CD4-positive, alpha-beta T cell treated with Interleukin-4 for 1 hour (primary cell): ENCODE results near the gene ATAD5.
"Not testable (repeated sequence)": the region's sequence is repeated elsewhere in the genome, so short reads cannot be mapped to it uniquely, and the experiment has no call there.

Source experiments
- DNase-seq, 2 donors: peaks; one replicate each; pipeline ENCODE4 v3.0.0-alpha.2; 2020 to 2022

ATAD5 gene

GRCh38 chr17:30917050-30917449, 85.3 kb downstream of the ATAD5 start:
- DNase-seq = no peak

- no peak for DNase-seq
Measured at GRCh38 chr17:30920282-30920681, 88.5 kb downstream of the ATAD5 start.

DNA sequence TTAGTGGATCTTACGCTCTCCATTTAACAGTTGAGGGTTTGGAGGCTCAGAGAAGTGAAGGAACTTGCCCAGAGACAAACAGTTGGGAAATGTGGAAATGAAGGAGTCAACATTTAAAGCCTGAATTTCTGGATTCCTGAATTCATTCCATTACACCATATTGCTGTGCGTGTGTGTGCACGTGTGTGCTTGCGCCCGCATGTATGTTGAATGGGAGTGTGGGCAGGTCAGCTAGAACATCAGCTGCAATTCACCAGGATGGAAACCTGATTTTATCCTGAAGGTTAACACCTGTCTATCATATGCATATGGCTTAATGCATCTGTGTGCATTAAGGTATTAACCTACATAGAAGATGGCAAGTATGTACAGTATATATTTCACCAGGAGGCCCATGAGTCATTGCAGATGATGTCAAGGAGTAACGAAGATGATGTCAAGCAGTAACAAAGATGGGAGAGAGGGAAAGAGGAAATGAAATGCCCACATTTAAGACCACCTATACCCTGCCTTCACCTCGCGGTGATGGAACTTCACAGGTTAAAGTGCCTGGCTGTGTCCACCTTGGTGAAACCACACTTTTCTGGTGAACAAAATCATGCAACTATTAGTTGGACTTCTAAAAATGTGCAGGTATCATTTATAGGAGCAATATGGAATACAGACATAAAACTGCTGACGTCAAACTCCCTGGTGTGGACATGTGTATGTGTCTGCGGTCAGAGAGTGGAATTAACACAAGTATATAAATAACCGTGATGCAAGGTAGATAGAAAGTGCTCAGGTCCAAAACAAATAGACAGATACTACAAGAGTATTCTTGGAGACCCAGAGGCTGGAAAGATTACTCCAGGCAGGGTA, 89.1 kb downstream of the ATAD5 start:
- no peak for DNase-seq

GRCh38 chr17:30921544-30922196, 89.9 kb downstream of the ATAD5 start, which contains the start of gene ADAP2:
Gene ADAP2, plus strand, starts transcription at chr17:30921945. Its CDS starts 70 bp downstream, at chr17:30922015.
- DNase-seq = peak; percentile 8 to 50

DNA sequence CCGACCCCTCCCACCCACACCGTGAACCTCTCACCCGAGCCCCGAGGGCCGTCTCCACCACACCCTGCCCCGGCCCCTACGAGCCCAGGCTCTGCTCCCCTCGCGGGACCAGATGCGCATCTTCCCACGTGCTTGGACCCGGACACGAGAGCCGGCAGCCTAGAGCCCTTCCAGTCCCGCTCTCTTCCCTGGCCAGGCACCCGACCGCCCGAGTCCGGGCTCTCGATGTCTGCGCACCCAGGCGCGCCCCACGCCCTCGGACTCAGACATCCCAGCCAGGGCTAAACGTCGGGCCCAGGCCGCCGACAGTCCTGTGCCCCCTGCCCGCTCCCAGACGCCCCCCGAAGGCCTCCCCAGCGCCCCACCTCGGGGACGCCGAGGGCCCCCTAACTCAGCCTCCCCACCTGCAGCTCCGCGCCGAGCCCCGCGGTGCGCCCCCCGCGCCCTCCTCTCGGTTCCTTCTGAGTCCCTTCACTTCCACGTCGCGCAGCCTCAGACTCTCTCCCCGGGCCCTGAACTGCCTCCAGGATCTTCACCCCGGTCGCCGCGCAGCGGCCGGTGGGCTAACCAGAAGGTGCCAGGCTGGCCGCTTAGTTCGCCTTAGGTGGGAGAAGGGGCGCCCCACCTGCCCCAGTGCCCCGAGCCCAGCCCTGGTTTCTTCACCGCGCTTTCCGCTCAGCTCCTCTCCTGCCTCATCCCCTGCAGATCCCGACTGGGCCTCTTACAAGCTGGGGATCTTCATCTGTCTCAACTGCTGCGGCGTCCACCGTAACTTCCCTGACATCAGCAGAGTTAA, 90.7 kb downstream of the ATAD5 start:
- DNase-seq = peak in 1 of 2 donors; percentile 14

DNA sequence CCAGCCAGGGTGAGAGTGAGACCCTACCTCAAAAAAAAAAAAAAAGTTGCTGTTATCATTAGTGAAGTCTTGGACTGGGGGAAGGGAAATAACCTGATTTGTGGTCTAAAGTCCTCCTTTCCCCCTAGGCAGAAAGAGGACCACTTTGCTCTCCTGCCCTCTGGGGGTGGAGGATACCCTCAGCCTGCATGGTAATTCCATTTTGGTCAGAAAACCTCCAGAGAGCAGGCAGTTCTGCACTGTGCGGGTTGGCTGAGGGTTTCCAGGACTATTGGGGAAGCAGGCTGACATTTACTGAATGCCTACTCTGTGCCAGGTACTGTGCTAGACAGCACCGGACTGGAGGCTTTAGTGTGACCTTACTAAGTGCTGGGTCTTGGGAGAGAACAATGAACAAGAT, 92.6 kb downstream of the ATAD5 start:
- no peak for DNase-seq

DNA sequence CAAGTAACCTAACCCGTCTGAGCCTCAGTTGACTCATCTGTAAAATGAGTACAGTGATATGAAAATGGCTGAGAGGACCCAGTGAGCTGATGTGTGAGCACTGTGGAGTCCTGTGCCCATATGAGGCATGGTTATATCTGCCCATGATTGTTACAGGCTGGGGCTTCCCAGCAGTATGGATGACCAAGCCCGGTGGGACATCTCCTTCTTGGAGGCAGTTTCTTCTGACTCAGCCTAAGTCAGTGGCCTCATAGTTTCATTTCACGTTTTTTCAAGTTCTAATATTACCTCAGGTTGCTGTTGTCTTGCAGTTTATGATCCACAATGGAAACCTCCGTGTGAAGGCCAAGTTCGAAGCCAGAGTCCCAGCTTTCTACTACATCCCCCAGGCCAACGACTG, 94.8 kb downstream of the ATAD5 start:
- DNase-seq = no peak

- DNase-seq = no peak
Measured at GRCh38 chr17:30927756-30928155, 96.0 kb downstream of the ATAD5 start.

DNA sequence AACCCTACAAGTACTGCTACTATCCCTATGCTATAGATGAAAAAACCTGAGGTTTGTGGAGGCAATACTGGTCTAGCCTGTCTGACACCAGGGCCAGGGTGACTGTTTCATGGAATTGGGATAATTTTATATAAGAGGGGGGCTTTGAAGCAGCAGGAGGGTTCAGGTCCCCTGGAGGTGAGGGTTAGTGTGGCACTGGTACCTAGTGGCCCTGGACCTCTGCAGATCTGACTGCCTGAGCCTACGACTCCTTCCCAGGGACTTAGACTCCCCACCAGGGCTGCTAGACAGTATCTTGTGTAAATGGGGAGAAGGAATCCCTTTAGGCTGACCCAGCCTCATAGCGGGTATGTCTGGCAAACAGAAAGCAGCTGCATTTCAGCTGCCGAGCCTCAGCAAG, 96.8 kb downstream of the ATAD5 start:
- no peak for DNase-seq

- no peak for DNase-seq
Measured at GRCh38 chr17:30929081-30929633, 97.4 kb downstream of the ATAD5 start.

DNA sequence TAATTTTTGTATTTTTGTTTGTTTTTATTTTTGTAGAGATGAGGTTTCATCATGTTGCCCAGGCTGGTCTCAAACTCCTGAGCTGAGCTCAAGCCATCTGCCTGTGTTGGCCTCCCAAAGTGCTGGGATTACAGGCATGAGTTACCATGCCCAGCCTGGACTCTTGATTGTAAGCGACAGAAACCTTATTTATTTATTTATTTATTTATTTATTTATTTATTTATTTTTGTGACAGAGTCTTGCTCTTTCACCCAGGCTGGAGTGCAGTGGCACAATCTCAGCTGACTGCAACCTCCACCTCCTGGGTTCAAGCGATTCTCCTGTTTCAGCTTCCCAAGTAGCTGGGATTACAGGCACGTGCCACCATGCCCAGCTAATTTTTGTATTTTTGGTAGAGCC, 98.1 kb downstream of the ATAD5 start:
- not testable (repeated sequence) for DNase-seq

DNA sequence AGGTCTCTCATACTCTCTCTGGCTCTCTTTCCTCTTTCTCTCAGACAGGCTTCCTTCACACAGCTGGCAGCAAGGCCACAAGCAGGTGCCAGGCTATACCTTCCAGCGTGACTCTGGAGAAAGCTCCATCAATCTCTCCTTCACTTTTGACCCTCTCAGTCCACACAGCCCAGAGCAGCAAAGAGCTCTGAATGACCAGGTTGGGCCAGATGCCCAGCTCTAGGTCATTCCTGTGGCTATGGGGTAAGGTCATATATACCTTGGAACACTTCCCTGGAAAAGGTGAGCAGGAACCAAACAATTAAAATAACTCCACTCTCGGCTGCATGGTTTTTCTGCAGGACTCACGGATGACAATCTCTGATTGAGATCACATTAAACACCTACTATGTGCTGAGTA, 98.7 kb downstream of the ATAD5 start:
- DNase-seq = no peak

GRCh38 chr17:30931582-30931981, 99.8 kb downstream of the ATAD5 start:
- not testable (repeated sequence) for DNase-seq

DNA sequence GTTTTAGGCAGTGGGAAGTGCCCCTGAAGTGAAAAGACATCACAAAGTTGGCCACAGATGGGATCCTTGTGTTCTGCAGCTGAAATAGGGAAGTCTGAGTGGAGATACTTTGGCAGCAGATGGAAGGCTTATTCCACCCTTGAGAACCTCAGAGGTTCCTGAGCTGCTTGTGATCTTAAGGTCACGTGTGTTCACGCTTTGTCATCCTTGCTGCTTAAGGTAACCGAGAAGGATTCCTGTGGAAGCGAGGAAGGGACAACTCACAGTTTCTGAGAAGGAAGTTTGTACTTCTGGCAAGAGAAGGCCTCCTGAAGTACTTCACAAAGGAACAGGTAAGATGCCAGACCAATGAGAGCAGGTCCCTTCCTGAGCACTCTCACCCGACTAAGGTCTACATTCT, 102.2 kb downstream of the ATAD5 start:
- no peak for DNase-seq

DNA sequence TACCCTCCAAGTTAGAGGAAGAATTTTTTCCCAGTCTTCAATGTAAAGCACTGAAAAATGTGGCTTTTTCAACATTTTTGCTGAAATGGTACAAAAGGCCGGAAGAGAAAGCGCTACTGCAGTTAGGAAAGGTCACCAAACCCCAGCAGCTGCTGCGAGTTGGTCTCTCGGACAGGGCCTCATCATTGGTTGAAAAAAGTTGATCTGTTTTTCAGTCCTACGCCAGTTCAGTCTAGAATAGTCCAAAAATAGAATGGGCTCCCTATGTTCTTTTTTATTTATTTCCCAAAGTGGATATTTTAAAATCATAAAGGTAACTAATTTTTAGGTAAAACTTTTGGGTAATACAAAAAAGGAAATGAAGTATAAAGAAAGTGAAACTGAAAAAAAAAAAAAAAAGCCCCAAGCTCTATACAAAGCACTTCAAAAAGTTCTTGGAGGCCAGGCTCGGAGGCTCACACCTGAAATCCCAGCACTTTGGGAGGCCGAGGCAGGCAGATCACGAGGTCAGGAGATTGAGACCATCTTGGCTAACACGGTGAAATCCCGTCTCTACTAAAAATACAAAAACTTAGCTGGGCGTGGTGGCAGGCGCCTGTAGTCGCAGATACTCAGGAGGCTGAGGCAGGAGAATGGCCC, 107.4 kb downstream of the ATAD5 start:
- peak in 1 of 2 donors; percentile 10 for DNase-seq

GRCh38 chr17:30942308-30943079, 110.7 kb downstream of the ATAD5 start:
- no peak for DNase-seq
